ENCODE data around the gene SCN8A.
"Not testable (repeated sequence)": the region's sequence is repeated elsewhere in the genome, so short reads cannot be mapped to it uniquely, and the experiment has no call there.

SCN8A gene

DNA sequence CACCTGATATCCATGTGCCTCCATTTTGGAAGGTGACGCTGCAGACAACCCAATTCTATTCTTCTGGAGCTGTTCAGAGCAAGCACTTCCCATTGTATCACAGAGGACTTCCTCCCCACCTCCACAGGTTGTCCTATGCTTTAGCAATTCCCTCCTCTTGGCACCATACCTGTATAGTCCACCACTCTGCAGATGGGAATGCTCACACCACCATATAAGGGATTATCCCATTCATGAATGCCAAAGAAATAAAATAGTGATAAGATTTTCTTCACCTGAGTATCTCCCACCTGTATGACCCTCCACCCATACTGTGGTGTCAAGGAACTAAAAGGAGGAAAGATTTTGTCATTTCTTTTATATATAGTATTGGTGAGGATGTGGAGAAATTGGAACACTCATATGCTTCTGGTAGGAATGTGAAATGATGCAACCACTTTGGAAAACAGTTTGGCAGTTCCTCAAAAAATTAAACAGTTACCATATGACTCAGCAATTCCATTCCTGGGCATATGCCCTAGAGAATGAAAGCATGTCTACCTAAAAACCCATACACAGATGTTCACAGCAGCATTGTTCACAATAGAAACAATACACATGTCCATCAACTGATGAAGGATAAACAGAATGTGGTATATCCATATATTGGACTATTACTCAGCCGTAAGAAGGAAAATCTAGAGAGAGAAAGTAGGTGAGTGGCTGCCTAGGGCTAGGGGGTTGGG is 182.3 kb downstream of the SCN8A start:
- H3K36me3 ChIP-seq (ENCODE audit: insufficient read depth, low read length): peaks cover 66% of the 10 kb centered on the region
- H3K4me1 ChIP-seq (ENCODE audit: insufficient read depth, low read length): no peaks in the 10 kb centered on the region
- H2AFZ ChIP-seq (ENCODE audit: low read depth, low read length): no peak overlapping the region
- H3K9me3 ChIP-seq (ENCODE audit: low read length): peaks cover 14% of the 10 kb centered on the region
- H3K4me3 ChIP-seq (ENCODE audit: low read length): no peak overlapping the region
- no peaks in the 10 kb centered on the region for H3K27me3 ChIP-seq (ENCODE audit: insufficient read depth, low read length)

DNA sequence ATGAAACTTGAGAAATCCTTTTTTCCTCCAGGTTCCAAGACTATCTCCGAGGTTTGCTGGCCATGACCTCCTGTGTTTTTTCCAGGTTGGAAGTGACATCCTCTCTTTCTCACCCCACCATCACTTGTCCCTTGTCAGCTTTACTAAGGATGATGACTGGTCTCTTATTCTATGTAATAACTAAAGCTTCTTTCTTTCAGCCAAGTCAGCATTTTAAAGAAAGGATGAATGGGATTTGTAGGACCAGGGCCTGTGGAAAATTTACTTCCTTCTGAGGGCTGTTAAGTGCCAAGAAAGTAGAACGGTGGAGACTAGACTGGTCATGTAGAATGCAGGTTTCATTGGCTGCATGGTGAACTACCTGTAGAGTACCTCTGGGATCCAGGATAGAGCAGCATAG is 183.9 kb downstream of the SCN8A start:
- Histone ChIP-seq H3K36me3 (ENCODE audit: insufficient read depth, low read length) (peaks cover 54% of the 10 kb centered on the region), H2AFZ (ENCODE audit: low read depth, low read length) (no peak overlapping the region), H3K4me3 (ENCODE audit: low read length) (no peak overlapping the region), H3K9me3 (ENCODE audit: low read length) (peaks cover 16% of the 10 kb centered on the region), H3K4me1 (ENCODE audit: insufficient read depth, low read length) (no peaks in the 10 kb centered on the region), H3K27me3 (ENCODE audit: insufficient read depth, low read length) (no peaks in the 10 kb centered on the region)

DNA sequence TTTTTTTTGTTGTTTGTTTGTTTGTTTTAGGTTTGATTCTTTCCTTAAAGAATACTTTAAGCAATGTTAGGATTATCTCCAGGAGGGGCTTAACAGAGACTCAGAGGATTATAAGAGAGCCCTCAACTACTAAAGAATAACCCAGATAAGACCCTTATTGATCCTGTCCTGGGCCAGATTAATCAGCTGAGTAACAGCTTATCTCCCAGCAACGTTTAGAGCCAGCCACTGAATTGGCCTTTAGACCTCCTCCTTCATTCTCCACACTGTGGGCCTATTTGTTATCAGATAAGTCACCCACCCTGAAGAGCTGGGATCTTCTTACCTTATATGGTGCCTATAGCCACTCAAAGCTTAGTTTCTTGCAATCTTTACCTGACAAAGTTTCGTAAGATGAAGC is 186.4 kb downstream of the SCN8A start:
- no peaks in the 10 kb centered on the region for H3K4me1 ChIP-seq (ENCODE audit: insufficient read depth, low read length)
- H3K36me3 ChIP-seq (ENCODE audit: insufficient read depth, low read length): peaks cover 36% of the 10 kb centered on the region
- H3K9me3 ChIP-seq (ENCODE audit: low read length): peaks cover 13% of the 10 kb centered on the region
- no peak overlapping the region for H3K4me3 ChIP-seq (ENCODE audit: low read length)
- no peak overlapping the region for H2AFZ ChIP-seq (ENCODE audit: low read depth, low read length)
- no peaks in the 10 kb centered on the region for H3K27me3 ChIP-seq (ENCODE audit: insufficient read depth, low read length)

DNA sequence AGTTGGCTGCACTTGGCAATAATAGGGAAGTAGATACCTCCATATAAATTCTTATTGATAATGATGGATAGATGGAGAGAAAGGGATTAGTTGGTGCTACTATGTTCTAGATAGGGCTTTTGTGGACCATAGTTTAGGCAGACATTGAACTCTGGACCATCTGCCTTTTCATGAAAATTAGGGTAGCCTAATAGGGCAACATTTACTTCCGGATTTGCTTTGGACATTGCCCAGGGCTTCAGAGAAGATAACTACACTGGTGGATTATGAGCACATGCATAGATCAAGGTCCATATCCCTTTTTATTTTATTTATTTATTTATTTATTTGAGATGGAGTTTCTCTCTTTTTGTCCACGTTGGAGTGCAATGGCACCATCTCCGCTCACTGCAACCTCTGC is 186.9 kb downstream of the SCN8A start:
- Histone ChIP-seq H3K9me3 (ENCODE audit: low read length) (peaks cover 12% of the 10 kb centered on the region), H2AFZ (ENCODE audit: low read depth, low read length) (no peak overlapping the region), H3K4me3 (ENCODE audit: low read length) (no peak overlapping the region), H3K36me3 (ENCODE audit: insufficient read depth, low read length) (peaks cover 36% of the 10 kb centered on the region), H3K27me3 (ENCODE audit: insufficient read depth, low read length) (no peaks in the 10 kb centered on the region), H3K4me1 (ENCODE audit: insufficient read depth, low read length) (no peaks in the 10 kb centered on the region)

DNA sequence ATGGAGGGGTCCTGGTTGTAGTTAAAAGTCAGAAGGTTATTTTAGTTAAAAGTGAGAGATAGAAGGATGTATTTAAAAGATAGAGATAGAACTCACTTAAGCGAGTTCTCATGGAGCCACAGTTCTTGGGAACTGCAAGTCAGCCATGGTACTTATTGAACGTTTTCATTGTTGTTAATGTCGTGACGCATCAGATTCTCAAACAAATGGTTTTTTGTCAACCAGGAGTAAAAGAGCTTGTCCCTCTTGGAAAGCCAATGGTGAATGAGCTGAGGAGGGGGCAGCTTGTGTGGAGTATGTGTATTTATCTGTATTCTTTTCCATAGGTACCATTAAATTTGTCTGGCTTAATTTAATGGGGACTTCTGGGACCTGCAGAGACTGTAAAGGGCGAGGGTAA is 188.8 kb downstream of the SCN8A start:
- no peak overlapping the region for H3K4me3 ChIP-seq (ENCODE audit: low read length)
- no peaks in the 10 kb centered on the region for H3K4me1 ChIP-seq (ENCODE audit: insufficient read depth, low read length)
- H3K36me3 ChIP-seq (ENCODE audit: insufficient read depth, low read length): peaks cover 20% of the 10 kb centered on the region
- peaks cover 3% of the 10 kb centered on the region for H3K9me3 ChIP-seq (ENCODE audit: low read length)
- no peak overlapping the region for H2AFZ ChIP-seq (ENCODE audit: low read depth, low read length)
- no peaks in the 10 kb centered on the region for H3K27me3 ChIP-seq (ENCODE audit: insufficient read depth, low read length)

DNA sequence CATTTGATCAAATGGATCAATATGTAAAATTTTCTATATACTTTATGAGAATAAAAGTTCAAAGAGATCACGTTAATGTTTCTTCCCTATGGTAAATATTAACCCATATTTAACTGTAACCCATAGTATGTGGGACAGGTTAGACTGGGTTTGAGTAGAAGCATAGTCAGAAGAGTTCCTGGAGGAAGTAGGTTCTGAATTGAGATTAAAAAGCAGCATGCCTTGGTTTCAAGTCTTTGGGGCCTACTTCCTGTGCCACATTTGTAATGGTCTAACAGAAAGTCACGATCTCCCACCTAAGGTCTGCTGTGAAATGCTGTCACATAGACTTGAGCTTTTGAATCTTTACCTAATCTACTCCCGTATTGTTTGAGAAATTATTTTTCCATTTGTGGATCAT is 193.7 kb downstream of the SCN8A start:
- Histone ChIP-seq H3K9me3 (ENCODE audit: low read length) (no peaks in the 10 kb centered on the region), H2AFZ (ENCODE audit: low read depth, low read length) (no peak overlapping the region), H3K4me1 (ENCODE audit: insufficient read depth, low read length) (no peaks in the 10 kb centered on the region), H3K4me3 (ENCODE audit: low read length) (no peak overlapping the region), H3K27me3 (ENCODE audit: insufficient read depth, low read length) (no peaks in the 10 kb centered on the region), H3K36me3 (ENCODE audit: insufficient read depth, low read length) (peaks cover 23% of the 10 kb centered on the region)

DNA sequence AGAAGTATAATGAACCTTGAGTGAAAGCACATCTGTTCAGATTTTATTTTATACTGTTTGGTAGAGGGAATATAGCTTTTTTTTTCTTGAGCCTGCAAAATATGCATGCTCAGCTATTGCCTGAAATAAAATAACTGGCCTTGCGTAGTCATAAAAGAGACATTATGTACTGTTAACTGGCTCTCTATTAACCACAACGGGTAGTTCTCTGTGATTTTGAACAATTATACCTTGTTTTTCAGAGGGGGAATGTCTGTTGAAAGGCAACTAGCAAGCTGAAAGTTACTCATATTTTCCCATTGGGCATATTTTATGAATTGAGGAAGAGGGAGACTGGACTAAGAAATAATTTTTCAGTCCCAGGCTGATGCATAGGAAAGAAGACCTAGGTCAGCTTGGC is 194.9 kb downstream of the SCN8A start:
- Histone ChIP-seq H3K27me3 (ENCODE audit: insufficient read depth, low read length) (no peaks in the 10 kb centered on the region), H3K9me3 (ENCODE audit: low read length) (no peaks in the 10 kb centered on the region), H3K4me1 (ENCODE audit: insufficient read depth, low read length) (no peaks in the 10 kb centered on the region), H3K4me3 (ENCODE audit: low read length) (no peak overlapping the region), H3K36me3 (ENCODE audit: insufficient read depth, low read length) (peaks cover 31% of the 10 kb centered on the region), H2AFZ (ENCODE audit: low read depth, low read length) (no peak overlapping the region)

DNA sequence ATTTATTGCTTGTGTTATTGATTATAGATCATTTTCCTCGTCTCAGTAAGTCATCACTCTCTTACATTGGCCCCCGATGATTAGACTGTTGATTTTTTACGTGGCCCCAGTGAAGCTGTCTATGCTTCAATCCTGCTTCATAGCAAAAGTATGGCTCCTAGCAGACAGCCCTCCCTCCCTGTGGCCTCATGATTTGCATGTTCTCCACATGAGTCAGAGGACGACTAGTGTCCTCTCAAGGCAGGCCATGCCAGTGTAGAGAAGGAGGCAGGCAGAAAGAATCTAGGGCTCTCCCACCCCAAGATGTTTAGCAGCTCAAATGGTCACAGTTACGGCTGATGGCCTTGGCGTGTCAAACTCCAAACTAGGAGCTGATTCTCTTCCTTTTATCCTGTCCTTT is 197.8 kb downstream of the SCN8A start:
- no peaks in the 10 kb centered on the region for H3K4me1 ChIP-seq (ENCODE audit: insufficient read depth, low read length)
- H3K36me3 ChIP-seq (ENCODE audit: insufficient read depth, low read length): peaks cover 47% of the 10 kb centered on the region
- no peaks in the 10 kb centered on the region for H3K9me3 ChIP-seq (ENCODE audit: low read length)
- H3K27me3 ChIP-seq (ENCODE audit: insufficient read depth, low read length): no peaks in the 10 kb centered on the region
- H2AFZ ChIP-seq (ENCODE audit: low read depth, low read length): no peak overlapping the region
- no peak overlapping the region for H3K4me3 ChIP-seq (ENCODE audit: low read length)

DNA sequence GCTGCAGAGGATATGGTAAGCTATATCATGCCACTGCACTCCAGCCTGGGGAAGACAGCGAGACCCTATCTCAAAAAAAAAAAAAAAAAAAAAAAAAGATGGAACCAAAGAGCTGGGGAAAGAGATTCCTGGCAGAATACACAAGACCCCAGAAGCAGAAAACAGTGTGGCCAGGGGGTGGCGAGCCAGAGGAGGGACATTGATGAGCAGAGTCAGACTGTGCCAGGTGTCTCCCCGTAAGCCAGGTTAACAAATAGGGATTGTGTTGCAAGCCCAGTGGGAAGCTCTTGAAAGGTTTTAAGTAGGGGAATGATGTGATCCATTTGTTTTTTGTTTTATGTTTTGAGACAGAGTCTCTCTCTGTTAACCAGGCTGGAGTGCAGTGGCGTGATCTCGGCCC is 201.4 kb downstream of the SCN8A start:
- Histone ChIP-seq H3K4me3 (ENCODE audit: low read length) (no peak overlapping the region), H3K4me1 (ENCODE audit: insufficient read depth, low read length) (no peaks in the 10 kb centered on the region), H3K36me3 (ENCODE audit: insufficient read depth, low read length) (peaks cover 64% of the 10 kb centered on the region), H3K9me3 (ENCODE audit: low read length) (no peaks in the 10 kb centered on the region), H3K27me3 (ENCODE audit: insufficient read depth, low read length) (no peaks in the 10 kb centered on the region), H2AFZ (ENCODE audit: low read depth, low read length) (no peak overlapping the region)

DNA sequence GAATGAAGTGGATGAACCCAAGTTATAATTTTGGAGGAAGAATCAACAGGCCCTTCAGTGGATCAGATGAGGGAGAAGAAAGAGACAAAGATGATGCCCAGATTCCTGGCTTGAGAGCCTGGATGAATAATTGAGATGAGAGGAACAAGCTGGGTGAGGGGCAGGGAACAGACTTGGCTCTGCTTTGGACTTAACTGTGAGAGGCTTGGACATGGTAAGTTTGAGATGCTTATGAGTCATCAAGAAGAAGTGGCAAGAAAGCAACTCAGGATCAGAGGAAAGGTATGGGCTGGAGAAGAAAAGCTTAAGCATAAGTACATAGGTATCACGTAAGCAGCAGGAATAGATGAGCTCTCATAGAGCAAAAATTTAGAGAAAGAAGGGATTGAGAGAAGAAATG is 202.2 kb downstream of the SCN8A start:
- peaks cover 63% of the 10 kb centered on the region for H3K36me3 ChIP-seq (ENCODE audit: insufficient read depth, low read length)
- H2AFZ ChIP-seq (ENCODE audit: low read depth, low read length): no peak overlapping the region
- no peaks in the 10 kb centered on the region for H3K27me3 ChIP-seq (ENCODE audit: insufficient read depth, low read length)
- no peak overlapping the region for H3K4me3 ChIP-seq (ENCODE audit: low read length)
- H3K9me3 ChIP-seq (ENCODE audit: low read length): peaks cover 3% of the 10 kb centered on the region
- H3K4me1 ChIP-seq (ENCODE audit: insufficient read depth, low read length): no peaks in the 10 kb centered on the region

DNA sequence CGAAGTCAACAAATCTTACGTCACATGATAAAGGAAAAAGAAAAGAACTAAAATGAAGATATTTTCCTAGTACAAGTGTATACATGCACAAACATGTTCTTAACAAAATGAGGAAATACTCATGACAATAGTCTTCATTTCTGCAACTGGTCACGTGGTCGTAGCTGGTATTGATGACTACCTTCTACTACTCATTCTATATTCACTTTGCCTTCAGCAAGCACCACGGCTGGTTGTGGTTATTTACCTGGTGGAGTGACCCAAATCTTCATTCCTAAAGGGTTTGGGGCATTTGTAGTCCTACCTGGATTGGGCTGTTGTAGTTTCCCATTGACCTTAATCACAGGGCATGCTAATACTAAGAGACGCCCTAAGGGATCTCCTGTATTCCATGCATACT is 206.3 kb downstream of the SCN8A start:
- H3K27me3 ChIP-seq (ENCODE audit: insufficient read depth, low read length): no peaks in the 10 kb centered on the region
- H3K36me3 ChIP-seq (ENCODE audit: insufficient read depth, low read length): peaks cover 40% of the 10 kb centered on the region
- H3K4me3 ChIP-seq (ENCODE audit: low read length): no peak overlapping the region
- H3K9me3 ChIP-seq (ENCODE audit: low read length): peaks cover 8% of the 10 kb centered on the region
- H2AFZ ChIP-seq (ENCODE audit: low read depth, low read length): no peak overlapping the region
- H3K4me1 ChIP-seq (ENCODE audit: insufficient read depth, low read length): no peaks in the 10 kb centered on the region

DNA sequence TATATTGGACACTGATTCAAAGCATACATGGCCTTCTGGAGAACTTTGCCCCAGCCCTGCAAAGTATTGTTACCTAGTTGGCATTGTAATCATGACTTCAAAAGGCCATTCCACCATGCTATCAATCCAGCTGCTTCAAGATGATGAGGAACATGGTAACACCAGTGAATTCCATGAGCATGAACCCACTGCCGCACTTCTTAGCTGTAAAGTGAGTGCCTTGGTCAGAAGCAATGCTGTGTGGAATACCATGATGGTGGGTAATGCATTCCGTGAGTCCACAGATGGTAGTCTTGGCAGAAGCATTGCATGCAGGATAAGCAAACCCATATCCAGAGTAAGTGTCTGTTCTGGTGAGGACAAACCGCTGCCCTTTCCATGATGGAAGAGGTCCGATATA is 207.0 kb downstream of the SCN8A start:
- not testable (repeated sequence) for H2AFZ ChIP-seq (ENCODE audit: low read depth, low read length); H3K27me3 ChIP-seq (ENCODE audit: insufficient read depth, low read length); H3K4me1 ChIP-seq (ENCODE audit: insufficient read depth, low read length); H3K9me3 ChIP-seq (ENCODE audit: low read length); H3K4me3 ChIP-seq (ENCODE audit: low read length)
- peaks cover 38% of the 10 kb centered on the region for H3K36me3 ChIP-seq (ENCODE audit: insufficient read depth, low read length)

DNA sequence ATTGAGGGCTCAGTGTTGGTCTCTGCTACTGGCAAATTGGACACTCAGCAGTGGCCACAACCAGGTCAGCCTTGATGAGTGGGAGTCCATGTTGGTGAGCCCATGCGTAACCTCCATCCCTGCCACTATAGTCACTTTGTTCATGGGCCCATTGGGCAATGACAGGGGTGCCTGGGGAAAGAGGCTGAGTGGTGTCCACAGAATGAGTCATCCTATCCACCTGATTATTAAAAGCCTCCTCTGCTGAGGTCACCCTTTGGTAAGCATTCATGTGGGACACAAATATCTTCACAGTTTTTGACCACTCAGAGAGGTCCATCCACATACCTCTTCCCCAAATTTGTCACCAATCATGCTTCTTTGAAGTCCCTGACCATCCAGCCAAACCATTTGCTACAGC is 207.5 kb downstream of the SCN8A start:
- H3K4me3 ChIP-seq (ENCODE audit: low read length): no peak overlapping the region
- H3K9me3 ChIP-seq (ENCODE audit: low read length): peaks cover 8% of the 10 kb centered on the region
- H3K27me3 ChIP-seq (ENCODE audit: insufficient read depth, low read length): no peaks in the 10 kb centered on the region
- no peak overlapping the region for H2AFZ ChIP-seq (ENCODE audit: low read depth, low read length)
- no peaks in the 10 kb centered on the region for H3K4me1 ChIP-seq (ENCODE audit: insufficient read depth, low read length)
- H3K36me3 ChIP-seq (ENCODE audit: insufficient read depth, low read length): peaks cover 34% of the 10 kb centered on the region

DNA sequence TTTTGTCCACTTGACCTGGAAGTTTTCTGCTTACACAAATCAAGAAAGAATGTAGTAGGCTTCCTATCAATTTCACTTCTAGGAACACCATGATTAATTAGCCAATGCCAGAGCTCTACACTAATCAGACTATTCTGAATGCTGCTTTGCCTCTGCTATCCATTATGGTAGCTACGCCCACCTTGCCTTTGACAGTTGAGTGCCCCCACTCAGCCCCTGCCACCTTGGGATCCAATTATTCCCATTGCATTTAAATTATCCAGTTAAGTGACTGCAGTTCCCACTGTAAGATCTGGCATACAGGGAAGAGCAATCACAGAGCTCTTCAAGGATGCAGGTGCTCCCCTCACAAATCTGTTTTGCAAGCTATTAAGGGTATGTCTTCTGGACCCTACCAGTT is 210.0 kb downstream of the SCN8A start:
- Histone ChIP-seq H3K27me3 (ENCODE audit: insufficient read depth, low read length) (no peaks in the 10 kb centered on the region), H3K4me1 (ENCODE audit: insufficient read depth, low read length) (no peaks in the 10 kb centered on the region), H3K9me3 (ENCODE audit: low read length) (peaks cover 8% of the 10 kb centered on the region), H3K4me3 (ENCODE audit: low read length) (no peak overlapping the region), H3K36me3 (ENCODE audit: insufficient read depth, low read length) (peaks cover 17% of the 10 kb centered on the region), H2AFZ (ENCODE audit: low read depth, low read length) (no peak overlapping the region)
